Chondrocyte (in vitro differentiated cells): Measurements from ENCODE around the gene SMAD3. TPM values are rescaled to one million over a fixed set of nuclear protein-coding genes. Genes with fewer than 3 reads are reported as not detected.

ENCODE experiments used
- DNase-seq: peaks from one replicate; pipeline ENCODE4 v3.0.0; 2021; ENCODE audit warnings: mixed read lengths, low spot score
- H3K27ac Mint-ChIP-seq: one replicate; pipeline ENCODE4 v1.8.0; 2021; ENCODE audit warnings: mild to moderate bottlenecking, moderate library complexity, mixed read lengths; ENCODE audit not compliant: unreplicated experiment
- H3K27me3 Mint-ChIP-seq: 2 replicates; pipeline ENCODE4 v1.8.0; 2021; ENCODE audit warnings: low read depth, mixed read lengths
- H3K36me3 Mint-ChIP-seq: 2 replicates; pipeline ENCODE4 v1.8.0; 2021; ENCODE audit warnings: low read depth, mixed read lengths
- H3K4me1 Mint-ChIP-seq: 2 replicates; pipeline ENCODE4 v1.8.0; 2021; ENCODE audit warnings: low read depth, mild to moderate bottlenecking, mixed read lengths
- H3K4me3 Mint-ChIP-seq: one replicate; pipeline ENCODE4 v1.8.0; 2021; ENCODE audit warnings: mild to moderate bottlenecking, moderate library complexity, mixed read lengths; ENCODE audit not compliant: unreplicated experiment
- H3K9me3 Mint-ChIP-seq: 2 replicates; pipeline ENCODE4 v1.8.0; 2021; ENCODE audit warnings: low read depth, mixed read lengths
- total RNA-seq: library from RNA; stranded (reverse); gene quantifications from 3 replicates; pipeline ENCODE4 v1.2.1, GENCODE V29; 2021
- TF ChIP-seq, protein P1 (sequence below): fragments of 200-600 bp; sonication (generic); IDR thresholded peaks from 2 replicates; pipeline ENCODE4 v1.5.0; 2021; ENCODE audit warnings: antibody characterized with exemption, mild to moderate bottlenecking, moderate library complexity

The SMAD3 gene
- total RNA-seq, 1 donor from 2014 or later = 23.2 TPM

DNA sequence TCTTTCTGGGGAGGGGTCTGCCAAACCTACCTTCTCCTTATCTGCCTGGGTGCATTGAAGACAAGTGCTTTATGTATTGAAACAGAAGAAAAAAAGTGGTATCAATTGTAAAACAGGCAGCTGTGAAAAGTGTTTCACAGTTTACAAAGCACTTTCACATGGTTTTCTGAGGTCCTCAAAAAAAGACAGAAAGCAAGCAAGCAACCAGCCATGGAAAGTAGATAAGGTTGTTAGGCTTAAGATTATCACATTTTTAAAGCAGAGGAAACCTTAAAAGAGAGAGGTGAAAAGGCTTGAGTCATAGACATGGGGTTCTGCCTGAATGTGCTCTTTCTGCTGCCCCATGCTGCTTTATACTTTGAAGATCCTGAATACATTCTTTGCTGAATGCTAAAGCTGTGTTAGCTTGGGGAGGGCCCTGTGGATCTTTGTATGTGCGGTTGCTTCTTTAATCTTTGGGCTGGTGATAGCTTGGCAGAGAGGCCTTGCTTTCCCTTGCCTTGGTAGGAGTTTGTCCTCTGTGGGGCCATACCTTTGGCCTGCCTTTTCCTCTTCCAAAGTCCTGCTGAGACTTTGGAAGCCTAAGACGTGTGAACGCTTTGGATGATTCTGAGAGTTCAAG is 2.6 kb downstream of the SMAD3 start:
- Mint-ChIP-seq H3K4me1 (peaks cover 46% of the 10 kb centered on the region), H3K36me3 (peaks cover 5% of the 10 kb centered on the region), H3K27ac (peak overlapping the region; percentile 77), H3K4me3 (peak overlapping the region; percentile 97), H3K9me3 (no peaks in the 10 kb centered on the region), H3K27me3 (no peaks in the 10 kb centered on the region)
- TF ChIP-seq, protein P1, sequence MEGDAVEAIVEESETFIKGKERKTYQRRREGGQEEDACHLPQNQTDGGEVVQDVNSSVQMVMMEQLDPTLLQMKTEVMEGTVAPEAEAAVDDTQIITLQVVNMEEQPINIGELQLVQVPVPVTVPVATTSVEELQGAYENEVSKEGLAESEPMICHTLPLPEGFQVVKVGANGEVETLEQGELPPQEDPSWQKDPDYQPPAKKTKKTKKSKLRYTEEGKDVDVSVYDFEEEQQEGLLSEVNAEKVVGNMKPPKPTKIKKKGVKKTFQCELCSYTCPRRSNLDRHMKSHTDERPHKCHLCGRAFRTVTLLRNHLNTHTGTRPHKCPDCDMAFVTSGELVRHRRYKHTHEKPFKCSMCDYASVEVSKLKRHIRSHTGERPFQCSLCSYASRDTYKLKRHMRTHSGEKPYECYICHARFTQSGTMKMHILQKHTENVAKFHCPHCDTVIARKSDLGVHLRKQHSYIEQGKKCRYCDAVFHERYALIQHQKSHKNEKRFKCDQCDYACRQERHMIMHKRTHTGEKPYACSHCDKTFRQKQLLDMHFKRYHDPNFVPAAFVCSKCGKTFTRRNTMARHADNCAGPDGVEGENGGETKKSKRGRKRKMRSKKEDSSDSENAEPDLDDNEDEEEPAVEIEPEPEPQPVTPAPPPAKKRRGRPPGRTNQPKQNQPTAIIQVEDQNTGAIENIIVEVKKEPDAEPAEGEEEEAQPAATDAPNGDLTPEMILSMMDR = no peak
- no peak for DNase-seq

DNA sequence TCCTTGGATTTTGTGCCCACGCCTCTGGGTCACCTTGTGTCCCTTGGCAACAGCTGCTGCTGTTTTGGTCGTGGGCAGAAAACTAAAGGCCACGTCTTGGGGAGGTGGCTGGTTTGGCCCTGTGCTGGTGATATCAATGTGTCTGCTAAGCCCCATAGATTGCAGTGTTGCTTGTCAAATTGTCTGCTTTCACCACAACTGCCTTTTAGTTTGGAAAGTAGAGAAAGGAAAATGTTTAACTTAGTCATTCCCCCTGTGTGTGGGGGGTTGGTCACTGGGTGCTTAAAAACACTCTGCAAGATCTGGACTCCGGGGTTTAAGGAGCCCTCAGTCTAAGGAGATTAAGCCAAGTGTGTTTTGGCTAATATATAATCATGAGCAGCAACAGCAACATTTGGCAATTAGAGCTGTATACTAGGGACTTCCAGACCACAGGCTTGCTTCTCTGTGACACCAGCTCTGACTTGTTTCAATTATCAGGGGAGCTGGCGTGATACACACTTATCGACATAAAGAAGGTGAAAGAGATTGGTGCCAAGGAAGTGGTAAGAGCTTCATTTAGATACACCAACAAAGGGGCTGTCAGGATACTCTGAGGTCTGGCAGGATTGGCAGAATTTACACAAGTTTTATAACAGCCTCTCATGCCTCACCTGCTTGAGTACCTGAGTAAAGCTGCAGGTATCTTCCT is 3.5 kb downstream of the SMAD3 start:
- H3K4me3 Mint-ChIP-seq = peak overlapping the region; percentile 97
- peaks cover 47% of the 10 kb centered on the region for H3K4me1 Mint-ChIP-seq
- TF ChIP-seq, protein P1 = no peak
- no peak for DNase-seq
- H3K27me3 Mint-ChIP-seq = no peaks in the 10 kb centered on the region
- H3K36me3 Mint-ChIP-seq = peaks cover 5% of the 10 kb centered on the region
- H3K27ac Mint-ChIP-seq = peak overlapping the region; percentile 57
- H3K9me3 Mint-ChIP-seq = no peaks in the 10 kb centered on the region

DNA sequence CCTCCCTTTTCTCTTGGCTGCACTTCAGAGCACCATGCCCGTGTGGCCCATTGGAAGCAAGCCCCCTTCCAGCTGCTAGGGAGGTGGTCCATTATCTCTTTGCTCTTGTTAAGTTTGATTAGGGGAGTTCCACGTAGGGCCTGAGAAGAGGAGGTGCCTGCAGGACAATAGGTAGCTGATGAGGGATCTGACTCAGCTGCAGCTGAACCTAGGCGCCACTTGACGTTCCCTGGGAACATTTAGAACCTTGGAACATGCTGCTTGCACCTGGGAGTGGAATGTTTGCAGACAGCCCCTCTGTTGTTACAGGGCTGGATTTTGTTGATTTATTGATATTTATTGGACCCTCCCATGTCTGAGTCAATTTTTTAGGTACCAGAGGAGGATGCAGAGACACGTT is 4.7 kb downstream of the SMAD3 start:
- Mint-ChIP-seq H3K4me1 (peaks cover 51% of the 10 kb centered on the region), H3K36me3 (peaks cover 5% of the 10 kb centered on the region), H3K4me3 (no peak overlapping the region), H3K27ac (no peak overlapping the region), H3K27me3 (no peaks in the 10 kb centered on the region), H3K9me3 (no peaks in the 10 kb centered on the region)
- TF ChIP-seq, protein P1 = no peak
- DNase-seq = no peak

DNA sequence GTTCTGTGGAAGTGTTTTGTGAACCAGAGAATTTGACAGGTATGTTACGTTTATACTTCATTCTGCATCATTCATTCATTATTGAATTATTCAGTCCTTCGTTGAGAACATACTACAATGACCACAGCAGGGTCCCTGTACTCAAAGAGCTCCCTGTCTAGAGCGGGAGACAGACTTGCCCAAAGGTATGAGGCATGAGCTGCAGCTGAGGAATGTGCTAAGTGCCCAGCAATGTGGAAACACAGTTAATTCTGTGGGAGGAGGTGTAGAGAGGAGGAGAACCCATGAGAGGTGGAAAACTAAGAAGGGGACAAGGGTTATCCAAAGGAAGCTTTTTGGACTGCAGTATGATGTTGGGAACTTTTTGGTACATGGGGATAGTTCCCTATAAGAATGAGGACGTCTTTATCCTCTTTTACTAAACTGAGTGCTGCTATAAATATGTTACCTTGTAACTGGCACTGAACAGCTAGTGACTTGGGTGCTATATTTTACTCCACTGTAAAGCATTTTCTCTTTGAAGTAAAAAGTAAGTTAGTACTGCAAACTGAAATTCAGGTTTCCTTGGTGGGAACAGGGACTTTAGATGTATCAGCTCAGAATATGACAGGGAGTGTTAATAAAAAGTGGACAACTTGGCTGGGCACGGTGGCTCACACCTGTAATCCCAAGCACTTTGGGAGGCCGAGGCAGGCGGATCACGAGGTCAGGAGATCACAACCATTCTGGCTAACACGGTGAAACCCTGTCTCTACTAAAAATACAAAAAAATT is 5.7 kb downstream of the SMAD3 start:
- no peaks in the 10 kb centered on the region for H3K27me3 Mint-ChIP-seq
- H3K4me1 Mint-ChIP-seq = peaks cover 59% of the 10 kb centered on the region
- H3K9me3 Mint-ChIP-seq = no peaks in the 10 kb centered on the region
- peaks cover 6% of the 10 kb centered on the region for H3K36me3 Mint-ChIP-seq
- no peak overlapping the region for H3K4me3 Mint-ChIP-seq
- H3K27ac Mint-ChIP-seq = no peak overlapping the region
- DNase-seq = no peak
- TF ChIP-seq, protein P1 = no peak

DNA sequence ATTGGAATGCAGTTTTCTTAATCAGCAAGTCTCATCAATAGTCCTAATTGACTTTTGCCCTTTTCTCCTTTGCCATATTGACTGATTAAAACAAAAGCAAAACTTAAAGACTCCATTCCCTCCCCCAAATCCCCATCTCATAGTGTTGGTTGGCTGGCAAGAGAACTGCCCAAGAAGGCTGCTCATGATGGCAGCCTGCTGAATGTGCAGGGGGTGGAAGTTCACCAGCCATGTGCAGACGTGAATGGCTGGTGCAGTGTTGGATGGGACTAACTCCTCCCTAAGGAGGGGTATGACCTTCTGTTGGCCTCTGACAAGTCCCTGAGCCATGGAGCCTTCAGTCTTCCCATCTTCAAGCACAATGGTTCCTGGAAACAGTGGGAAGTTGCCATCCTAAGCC is 7.0 kb downstream of the SMAD3 start:
- Mint-ChIP-seq H3K27ac (no peak overlapping the region), H3K4me3 (no peak overlapping the region), H3K4me1 (peaks cover 65% of the 10 kb centered on the region), H3K9me3 (no peaks in the 10 kb centered on the region), H3K36me3 (peaks cover 6% of the 10 kb centered on the region), H3K27me3 (no peaks in the 10 kb centered on the region)
- DNase-seq = no peak
- TF ChIP-seq, protein P1 = no peak
